ENCODE results near the gene SPHK1.

Gene SPHK1

DNA sequence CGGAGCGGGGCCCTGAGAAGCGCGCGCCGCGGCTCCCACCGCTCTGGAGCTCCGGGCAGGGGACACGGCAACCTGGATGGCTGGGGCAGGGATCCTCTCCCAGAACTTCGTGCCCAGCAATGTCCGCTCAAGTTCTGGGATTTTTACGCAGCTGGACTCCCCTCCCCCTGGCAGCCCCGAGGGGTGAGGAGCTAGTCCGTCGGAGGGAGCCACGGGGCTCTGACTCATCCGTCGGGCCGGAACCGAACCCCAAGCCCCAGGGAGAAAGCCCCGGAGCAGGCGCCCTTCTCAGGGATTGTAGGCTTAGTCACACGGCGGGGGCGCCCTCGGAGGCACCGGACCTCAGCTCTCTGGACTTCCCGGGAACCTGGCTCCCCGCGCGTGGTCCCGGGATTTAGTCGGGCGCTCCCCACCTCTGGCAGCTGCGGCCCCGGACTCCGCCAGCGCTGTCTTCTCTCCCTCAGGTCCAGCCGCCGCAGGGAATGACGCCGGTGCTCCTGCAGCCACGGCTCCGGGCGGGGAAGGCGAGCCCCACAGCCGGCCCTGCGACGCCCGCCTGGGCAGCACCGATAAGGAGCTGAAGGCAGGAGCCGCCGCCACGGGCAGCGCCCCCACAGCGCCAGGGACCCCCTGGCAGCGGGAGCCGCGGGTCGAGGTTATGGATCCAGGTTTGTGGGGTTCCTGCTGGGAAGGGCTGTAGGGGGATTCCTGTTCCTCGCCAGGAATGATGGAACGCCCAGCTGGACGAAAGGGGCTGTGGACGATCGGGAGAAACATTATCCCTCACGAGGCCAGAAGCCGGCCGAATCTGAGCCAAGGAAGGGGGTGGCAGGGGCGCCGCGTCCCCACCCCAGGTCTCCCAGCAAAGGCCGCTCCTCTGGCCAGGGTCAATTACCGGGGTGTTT, 830 bp downstream of the SPHK1 start:
- peak; percentile 92 for DNase-seq

GRCh38 chr17:76385892-76386786, 1.7 kb downstream of the SPHK1 start:
- DNase-seq, result peak; percentile 94

DNA sequence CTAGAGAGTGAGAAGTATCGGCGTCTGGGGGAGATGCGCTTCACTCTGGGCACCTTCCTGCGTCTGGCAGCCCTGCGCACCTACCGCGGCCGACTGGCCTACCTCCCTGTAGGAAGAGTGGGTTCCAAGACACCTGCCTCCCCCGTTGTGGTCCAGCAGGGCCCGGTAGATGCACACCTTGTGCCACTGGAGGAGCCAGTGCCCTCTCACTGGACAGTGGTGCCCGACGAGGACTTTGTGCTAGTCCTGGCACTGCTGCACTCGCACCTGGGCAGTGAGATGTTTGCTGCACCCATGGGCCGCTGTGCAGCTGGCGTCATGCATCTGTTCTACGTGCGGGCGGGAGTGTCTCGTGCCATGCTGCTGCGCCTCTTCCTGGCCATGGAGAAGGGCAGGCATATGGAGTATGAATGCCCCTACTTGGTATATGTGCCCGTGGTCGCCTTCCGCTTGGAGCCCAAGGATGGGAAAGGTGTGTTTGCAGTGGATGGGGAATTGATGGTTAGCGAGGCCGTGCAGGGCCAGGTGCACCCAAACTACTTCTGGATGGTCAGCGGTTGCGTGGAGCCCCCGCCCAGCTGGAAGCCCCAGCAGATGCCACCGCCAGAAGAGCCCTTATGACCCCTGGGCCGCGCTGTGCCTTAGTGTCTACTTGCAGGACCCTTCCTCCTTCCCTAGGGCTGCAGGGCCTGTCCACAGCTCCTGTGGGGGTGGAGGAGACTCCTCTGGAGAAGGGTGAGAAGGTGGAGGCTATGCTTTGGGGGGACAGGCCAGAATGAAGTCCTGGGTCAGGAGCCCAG, 2.8 kb downstream of the SPHK1 start:
- DNase-seq, result no peak

DNA sequence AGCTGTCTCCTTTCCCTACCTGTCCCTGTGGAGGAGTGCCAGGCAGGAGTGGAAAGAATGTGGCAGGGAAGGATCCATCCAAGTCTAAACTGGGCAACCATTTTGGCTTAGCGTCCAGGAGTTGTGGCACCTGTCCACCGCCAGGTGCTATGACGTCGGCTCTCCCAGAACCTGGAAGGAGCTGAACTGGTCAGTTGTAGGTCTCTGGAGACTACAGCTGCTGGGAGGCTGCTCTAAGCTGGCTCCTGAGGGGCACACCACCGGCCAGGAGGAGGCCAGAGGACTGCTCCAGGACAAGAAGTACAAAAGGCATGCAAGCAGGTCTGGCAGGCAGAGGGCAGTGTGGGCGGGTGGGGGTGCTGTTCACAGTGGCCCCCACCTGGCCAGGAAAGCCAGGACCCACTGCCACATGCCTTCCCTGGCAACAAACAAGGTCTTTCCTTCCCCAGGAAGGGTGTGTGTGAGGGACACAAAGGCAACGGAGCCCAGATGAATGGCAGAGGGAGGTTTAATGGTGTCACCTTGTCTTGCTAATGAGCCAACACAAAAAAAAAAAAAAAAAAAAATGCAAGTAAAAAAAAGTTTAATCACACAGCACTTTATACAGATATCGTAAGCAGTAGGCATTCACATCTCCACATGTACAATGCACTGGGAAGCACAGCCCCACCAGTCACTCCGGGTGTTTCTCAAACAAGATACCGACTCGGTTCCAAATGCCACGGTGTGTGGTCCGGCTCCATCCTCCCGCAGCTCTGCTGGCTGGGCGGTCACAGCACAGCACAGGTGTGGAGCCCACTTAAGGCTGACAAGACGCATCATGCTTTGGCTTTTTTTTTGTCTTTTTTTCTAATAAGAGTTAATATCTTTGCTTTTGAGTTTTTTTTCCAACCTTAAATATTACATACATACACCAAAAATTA, 4.8 kb downstream of the SPHK1 start:
- DNase-seq, result no peak

DNA sequence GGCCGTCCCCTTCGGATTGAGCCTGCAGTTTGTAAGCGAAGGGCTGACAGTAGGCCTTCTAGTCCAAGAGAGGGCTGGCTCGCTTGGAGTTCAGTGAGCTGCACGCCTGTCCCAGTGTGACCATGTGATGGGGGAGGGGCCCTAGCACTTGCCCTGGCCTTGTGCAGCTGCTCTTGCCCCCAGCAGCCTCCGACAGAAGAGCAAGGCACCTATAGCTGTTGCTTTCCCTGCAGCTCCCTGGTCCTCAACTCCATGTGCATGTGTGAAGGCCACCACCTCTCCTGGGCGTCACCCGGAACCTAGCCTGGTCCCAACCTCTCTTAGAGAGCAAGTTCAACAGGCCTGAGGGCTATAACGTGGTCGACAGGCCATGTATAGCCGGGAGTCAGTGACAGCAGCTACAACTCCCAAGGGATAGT, 5.6 kb downstream of the SPHK1 start:
- no peak for DNase-seq

- no peak for DNase-seq
Observed at GRCh38 chr17:76391200-76391715, 6.8 kb downstream of the SPHK1 start.

GRCh38 chr17:76394166-76394565, 9.8 kb downstream of the SPHK1 start:
- DNase-seq, result no peak

DNA sequence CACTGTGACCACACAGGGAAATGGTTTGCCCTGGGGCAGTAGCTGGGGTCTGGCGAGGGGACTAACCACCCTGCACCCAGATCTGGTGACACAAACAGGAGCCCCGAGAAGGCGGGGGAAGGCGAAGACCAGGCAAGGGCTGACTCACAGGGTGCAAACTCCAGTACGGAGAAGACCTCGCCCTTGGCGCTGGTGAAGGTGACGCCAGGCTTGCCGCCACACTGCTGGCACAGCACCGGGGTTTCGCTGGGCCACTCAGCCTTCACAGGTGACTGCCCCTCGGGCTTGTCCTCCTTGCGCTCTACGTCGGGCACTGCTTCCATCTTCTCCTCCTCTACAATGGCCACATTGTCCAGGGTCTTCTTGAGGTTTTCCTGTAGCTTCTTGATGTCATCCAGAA, 11.6 kb downstream of the SPHK1 start:
- DNase-seq, result no peak

DNA sequence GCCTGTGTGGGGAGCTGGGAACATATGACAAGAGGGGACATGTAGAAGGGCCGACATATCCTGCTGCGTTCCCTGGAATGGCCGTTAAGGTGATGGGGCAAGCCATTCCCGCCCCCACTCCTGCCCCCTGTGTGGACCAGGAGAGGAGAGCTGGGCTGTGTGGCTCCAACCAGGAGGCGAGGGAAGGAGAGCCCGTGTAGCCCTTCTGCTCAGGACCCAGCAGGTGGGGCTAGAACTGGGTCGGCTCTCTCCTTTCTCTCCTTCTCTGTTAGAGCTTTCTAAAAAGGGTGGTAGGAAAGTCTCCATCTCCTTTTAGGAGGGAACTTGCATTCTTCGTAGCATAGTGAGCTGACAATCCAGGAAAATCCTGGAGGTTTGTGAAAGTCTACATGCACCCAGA, 12.8 kb downstream of the SPHK1 start:
- DNase-seq, result no peak

GRCh38 chr17:76397687-76398522, 13.5 kb downstream of the SPHK1 start:
- DNase-seq, result peak; percentile 92

- DNase-seq, result no peak
Observed at GRCh38 chr17:76398523-76399174, 14.2 kb downstream of the SPHK1 start.

DNA sequence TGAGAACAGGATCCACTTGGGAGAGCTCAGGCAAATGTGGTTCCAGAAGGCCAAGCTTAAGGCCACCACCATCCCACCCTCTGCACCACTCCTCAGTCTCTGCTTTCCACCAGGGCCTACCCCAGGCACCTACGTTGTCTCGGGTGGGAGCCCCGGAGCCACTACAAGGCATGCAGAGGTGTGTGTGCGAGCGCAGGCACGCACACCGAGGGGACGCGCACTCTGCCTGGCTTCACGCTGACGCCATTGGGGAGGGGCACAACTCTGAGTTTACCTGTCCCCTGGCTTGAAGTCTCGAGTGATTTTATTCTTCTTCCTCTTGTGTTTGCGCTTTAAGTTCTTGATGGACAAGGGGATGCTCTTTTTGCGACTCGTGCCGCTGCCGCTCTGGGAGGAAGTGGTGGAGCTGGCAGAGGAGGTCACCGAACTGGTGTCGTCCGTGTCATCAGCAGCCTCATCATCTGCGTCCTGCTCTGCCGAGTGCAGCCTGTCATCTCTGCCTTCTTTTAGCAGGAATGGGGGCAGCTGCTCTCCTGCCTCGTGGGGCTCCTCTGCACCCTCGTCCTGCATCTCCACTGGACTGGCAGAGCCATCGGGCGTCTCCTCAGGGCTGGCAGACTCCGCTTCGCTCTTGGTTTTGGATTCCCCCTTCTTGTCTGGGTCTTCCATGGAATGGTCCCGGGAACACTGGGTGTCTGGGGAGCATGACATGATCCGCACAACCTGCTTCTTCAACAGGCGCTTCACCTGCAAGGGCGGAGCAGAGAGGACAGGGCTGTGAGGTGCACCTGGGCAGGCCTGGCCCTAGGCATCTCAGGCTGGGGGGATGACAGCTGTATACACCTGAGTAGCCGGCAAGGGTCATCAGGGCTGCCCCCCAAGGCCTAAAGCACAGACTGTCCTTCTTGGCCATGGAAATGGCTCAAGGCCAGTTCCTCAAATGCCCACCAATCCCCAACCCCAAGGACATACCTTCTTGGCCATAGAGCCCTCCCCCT, 15.1 kb downstream of the SPHK1 start:
- DNase-seq, result no peak

DNA sequence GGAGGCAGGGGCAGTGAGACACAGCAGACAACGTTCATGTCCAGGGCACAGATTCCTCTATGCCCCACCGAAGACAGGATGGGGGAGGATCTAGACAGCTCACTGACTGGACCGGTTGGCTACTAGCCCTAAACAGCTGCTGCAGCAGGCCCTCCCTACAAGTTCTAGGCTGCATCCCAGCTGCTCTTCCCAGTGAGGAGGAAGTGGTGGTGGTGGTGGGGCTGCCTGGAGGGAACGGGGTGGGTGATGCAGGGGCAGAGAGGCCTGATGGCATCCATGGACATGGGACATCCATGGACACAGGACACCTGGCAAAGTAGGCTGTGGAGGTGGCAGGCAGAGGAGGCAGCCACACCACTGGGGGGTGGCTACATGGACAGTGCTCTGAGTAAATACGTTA, 18.3 kb downstream of the SPHK1 start:
- no peak for DNase-seq

DNA sequence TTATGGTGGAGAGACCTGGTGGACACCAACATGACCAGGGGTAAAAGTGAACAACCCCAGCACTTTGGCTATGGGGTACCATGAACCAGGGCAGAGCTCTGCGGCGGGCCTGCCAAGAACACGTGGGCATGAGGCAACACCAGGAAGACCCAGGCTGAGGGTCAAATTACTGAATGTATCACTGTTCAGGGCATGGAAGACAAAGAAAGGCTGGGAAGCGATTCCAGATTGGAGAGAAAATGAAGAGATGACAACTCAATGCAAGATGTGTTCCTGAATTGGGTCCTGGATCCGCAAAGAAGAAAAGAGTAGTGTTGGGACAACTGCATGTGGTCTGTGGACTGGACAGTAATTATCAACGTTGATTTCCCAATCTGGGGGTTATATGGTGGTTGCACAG, 19.8 kb downstream of the SPHK1 start:
- DNase-seq, result no peak

DNA sequence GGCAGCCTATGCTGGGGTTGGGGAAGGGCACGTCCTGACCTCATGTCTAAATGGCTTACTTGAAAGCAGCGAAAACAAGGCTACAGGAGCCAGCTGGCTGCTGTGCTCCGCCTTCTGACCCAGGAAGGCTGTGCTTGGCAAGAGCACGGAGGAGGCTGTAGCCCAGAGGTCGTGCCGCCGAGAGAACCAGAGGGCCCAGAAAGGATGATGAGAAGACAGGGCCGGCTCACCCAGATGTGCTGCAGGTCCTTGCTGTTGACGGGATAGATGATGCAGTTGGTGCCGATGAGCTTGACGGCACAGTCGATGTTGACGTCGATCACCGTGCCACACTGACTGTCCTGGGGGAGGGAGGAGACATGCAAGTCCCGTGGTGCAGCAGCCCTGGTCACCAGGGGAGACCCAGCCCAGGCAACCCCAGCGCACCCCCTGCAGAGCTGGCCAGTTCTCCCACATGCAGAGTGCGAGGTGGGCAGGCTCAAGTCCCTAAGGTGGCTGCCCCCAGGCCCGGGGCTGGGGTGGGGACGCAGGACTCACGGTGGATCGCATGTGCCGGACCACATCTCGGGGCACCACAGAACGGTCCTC, 20.7 kb downstream of the SPHK1 start:
- DNase-seq, result no peak

DNA sequence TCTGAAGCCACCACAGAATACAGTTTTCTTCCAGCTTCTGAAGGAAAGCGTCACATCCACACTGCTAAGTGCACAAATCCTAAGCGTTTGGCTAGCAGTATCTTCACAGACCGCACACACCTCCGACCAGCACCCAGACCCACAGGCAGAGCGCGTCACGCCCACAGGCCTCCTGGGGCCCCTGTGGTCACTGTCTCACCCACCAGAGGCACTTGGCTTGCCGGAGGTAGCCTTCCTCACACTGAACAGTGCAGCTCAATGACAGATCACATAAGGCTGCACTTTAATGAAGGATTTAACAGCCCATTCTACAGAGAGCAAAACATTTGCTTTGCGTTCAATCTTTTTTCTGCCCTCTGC, 21.2 kb downstream of the SPHK1 start:
- no peak for DNase-seq

- peak; percentile 63 for DNase-seq
Observed at GRCh38 chr17:76405967-76406647, 21.7 kb downstream of the SPHK1 start.

GRCh38 chr17:76407509-76407908, 23.1 kb downstream of the SPHK1 start:
- DNase-seq, result no peak

Data from suppressor macrophage treated with lipopolysaccharide for 4 hours (primary cell).